A673 (cell line): ENCODE data around the gene UCHL1.

Experiments
- EZH2 ChIP-seq: fragments of 200-600 bp; sonication (generic); IDR thresholded peaks from 2 replicates; pipeline ENCODE4 v1.6.1; 2017; ENCODE audit warnings: borderline replicate concordance, low read depth, mild to moderate bottlenecking, mixed read lengths, antibody characterized with exemption, low read length; ENCODE audit not compliant: poor library complexity, severe bottlenecking
- TF ChIP-seq, protein P1 (sequence below): fragments of 300-800, 200-600 bp; sonication (generic); conservative IDR thresholded peaks from 2 replicates; pipeline ENCODE4 v1.5.1; 2017; ENCODE audit warnings: low read depth, mild to moderate bottlenecking, antibody characterized with exemption, low read length, moderate library complexity, mixed read lengths

DNA sequence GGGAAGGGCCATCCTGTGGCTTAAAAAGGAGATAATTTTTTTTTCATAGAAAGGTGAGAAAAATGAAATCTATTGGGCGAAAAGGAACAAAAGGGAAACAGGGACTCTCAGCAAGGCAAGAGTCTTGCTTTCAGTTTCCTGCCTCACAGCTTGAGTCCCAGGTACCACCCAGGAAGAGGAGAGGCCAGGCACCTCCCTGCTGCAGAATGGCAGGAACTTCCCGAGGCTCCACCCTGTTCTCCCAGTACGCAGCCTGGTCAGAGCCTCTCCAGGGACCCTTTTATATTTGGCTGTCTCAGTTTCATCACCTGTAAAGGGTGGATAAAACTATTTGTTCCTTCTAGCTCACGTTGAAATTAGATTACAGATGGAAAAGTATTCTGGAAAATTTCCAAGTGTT, 33.8 kb downstream of the UCHL1 start:
- TF ChIP-seq, protein P1, sequence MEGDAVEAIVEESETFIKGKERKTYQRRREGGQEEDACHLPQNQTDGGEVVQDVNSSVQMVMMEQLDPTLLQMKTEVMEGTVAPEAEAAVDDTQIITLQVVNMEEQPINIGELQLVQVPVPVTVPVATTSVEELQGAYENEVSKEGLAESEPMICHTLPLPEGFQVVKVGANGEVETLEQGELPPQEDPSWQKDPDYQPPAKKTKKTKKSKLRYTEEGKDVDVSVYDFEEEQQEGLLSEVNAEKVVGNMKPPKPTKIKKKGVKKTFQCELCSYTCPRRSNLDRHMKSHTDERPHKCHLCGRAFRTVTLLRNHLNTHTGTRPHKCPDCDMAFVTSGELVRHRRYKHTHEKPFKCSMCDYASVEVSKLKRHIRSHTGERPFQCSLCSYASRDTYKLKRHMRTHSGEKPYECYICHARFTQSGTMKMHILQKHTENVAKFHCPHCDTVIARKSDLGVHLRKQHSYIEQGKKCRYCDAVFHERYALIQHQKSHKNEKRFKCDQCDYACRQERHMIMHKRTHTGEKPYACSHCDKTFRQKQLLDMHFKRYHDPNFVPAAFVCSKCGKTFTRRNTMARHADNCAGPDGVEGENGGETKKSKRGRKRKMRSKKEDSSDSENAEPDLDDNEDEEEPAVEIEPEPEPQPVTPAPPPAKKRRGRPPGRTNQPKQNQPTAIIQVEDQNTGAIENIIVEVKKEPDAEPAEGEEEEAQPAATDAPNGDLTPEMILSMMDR: no peak
- TF ChIP-seq EZH2: no peak
